ENCODE data around the gene ZNF335. TPM values are rescaled to one million over a fixed set of nuclear protein-coding genes. Genes with fewer than 3 reads are reported as not detected.
A peak's percentile ranks its signal among the peaks of the same experiment; 100 is the strongest.

The ZNF335 gene
- total and polyA plus RNA-seq, 2 of the 13 experiments (the other 11 are each of a cell fraction or from before 2014, with no cell fraction given), result 9.7 to 13.7 TPM

DNA sequence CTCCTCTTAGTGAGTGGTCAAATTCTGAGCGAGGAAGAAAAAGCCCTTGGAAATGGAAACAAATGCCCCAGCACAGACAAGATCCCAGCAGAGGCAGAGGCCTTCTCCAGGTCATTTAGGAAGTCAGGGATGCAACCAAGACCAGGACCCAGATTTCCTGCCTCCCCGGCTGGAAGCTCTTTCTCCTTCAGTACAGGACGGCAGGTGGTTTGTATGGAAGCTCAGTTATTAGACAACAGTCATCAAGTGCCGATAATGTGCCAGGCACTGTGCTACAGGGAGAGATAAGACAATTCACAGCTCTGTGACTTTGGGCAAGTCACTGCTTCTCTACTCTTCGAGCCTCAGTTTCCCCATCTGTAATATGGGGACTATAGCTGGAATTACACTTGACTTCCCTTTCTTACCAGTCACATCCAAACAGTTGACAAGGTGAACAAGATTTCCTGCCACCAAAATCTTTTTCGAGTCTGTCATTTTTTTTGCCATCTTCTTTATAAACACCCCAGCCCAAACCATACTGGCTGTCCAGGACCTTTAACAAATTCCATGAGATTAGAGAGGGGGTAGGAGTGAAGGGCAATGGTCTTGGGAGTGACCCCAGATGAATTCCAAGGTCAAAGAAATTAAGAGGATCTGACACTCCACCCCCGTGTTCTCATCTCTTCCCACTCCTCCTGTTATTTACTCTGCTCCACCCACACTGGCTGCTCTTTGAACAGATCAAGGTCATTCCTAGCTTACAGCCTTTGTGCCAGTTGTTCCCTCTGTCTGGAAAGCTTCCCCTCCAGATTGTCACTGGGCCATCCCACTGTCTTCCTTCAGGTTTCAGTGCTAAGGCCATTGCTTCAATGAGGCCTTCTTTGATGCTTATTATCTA is 42.8 kb upstream of the ZNF335 start (continued):
- peak; percentile 73; the same call in 1 of the 2 replicates for TF ChIP-seq TBX3 (IDR thresholded peaks at IDR 0.05; ENCODE audit: borderline replicate concordance)
- TF ChIP-seq ZNF264 (CRISPR knock-in tag; IDR thresholded peaks at IDR 0.05), result 0 out of 2 replicates have a peak, but pooled peaks have one; percentile 44
- TF ChIP-seq ZNF644 (CRISPR knock-in tag; IDR thresholded peaks at IDR 0.05; ENCODE audit: low read depth), result peak; percentile 81
- peak; percentile 69 for TF ChIP-seq NR2C2 (CRISPR knock-in tag; IDR thresholded peaks at IDR 0.05; ENCODE audit: borderline replicate concordance)
- TF ChIP-seq NR1H2 (CRISPR knock-in tag; IDR thresholded peaks at IDR 0.05; ENCODE audit: borderline replicate concordance, low read depth), result no peak
- no peak for TF ChIP-seq FOXA1 (IDR thresholded peaks at IDR 0.05)
- TF ChIP-seq FOXA1 (CRISPR knock-in tag; IDR thresholded peaks at IDR 0.05), result peak; percentile 95
- no peak for TF ChIP-seq FOSL1 (CRISPR knock-in tag; IDR thresholded peaks at IDR 0.05; ENCODE audit: borderline replicate concordance)
- TF ChIP-seq NPAS2 (CRISPR knock-in tag; IDR thresholded peaks at IDR 0.05; ENCODE audit: borderline replicate concordance), result no peak
- TF ChIP-seq ZNF280D (CRISPR knock-in tag; IDR thresholded peaks at IDR 0.05), result peak; percentile 32; the same call in 1 of the 2 replicates
- no peak for TF ChIP-seq EEA1 (CRISPR knock-in tag; IDR thresholded peaks at IDR 0.05; ENCODE audit: borderline replicate concordance)
- no peak for TF ChIP-seq HOXA9 (CRISPR knock-in tag; IDR thresholded peaks at IDR 0.05; ENCODE audit: borderline replicate concordance)
- TF ChIP-seq ZNF564 (CRISPR knock-in tag; IDR thresholded peaks at IDR 0.05), result no peak
- TF ChIP-seq ZNF879 (CRISPR knock-in tag; IDR thresholded peaks at IDR 0.05), result 0 out of 2 replicates have a peak, but pooled peaks have one; percentile 31
- no peak for TF ChIP-seq CBX5 (CRISPR knock-in tag; IDR thresholded peaks at IDR 0.05; ENCODE audit: borderline replicate concordance)
- TF ChIP-seq, protein P1, sequence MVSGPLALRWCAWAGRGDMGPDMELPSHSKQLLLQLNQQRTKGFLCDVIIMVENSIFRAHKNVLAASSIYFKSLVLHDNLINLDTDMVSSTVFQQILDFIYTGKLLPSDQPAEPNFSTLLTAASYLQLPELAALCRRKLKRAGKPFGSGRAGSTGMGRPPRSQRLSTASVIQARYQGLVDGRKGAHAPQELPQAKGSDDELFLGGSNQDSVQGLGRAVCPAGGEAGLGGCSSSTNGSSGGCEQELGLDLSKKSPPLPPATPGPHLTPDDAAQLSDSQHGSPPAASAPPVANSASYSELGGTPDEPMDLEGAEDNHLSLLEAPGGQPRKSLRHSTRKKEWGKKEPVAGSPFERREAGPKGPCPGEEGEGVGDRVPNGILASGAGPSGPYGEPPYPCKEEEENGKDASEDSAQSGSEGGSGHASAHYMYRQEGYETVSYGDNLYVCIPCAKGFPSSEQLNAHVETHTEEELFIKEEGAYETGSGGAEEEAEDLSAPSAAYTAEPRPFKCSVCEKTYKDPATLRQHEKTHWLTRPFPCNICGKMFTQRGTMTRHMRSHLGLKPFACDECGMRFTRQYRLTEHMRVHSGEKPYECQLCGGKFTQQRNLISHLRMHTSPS (CRISPR knock-in tag; IDR thresholded peaks at IDR 0.05; ENCODE audit: low read depth), result no peak
- TF ChIP-seq ZNF530 (CRISPR knock-in tag; IDR thresholded peaks at IDR 0.05; ENCODE audit: low read depth), result no peak
- TF ChIP-seq CBX2 (IDR thresholded peaks at IDR 0.05; ENCODE audit: low read depth, low read length), result no peak
- 0 out of 2 replicates have a peak, but pooled peaks have one; percentile 49 for TF ChIP-seq CBX2 (CRISPR knock-in tag; IDR thresholded peaks at IDR 0.05; ENCODE audit: low read depth)
- TF ChIP-seq ZNF567 (CRISPR knock-in tag; IDR thresholded peaks at IDR 0.05; ENCODE audit: borderline replicate concordance), result no peak
- TF ChIP-seq ZNF18 (CRISPR knock-in tag; IDR thresholded peaks at IDR 0.05; ENCODE audit: insufficient replicate concordance), result no peak
- TF ChIP-seq NCOA1 (CRISPR knock-in tag; IDR thresholded peaks at IDR 0.05), result no peak; the same call in 1 of the 2 replicates
- TF ChIP-seq ZSCAN20 (CRISPR knock-in tag; IDR thresholded peaks at IDR 0.05; ENCODE audit: borderline replicate concordance), result no peak
- TF ChIP-seq ZNF607 (CRISPR knock-in tag; IDR thresholded peaks at IDR 0.05; ENCODE audit: borderline replicate concordance), result no peak

Measured in HepG2 (cell line).